HepG2 (cell line): ENCODE data around the gene PRADC1. TPM values are rescaled to one million over a fixed set of nuclear protein-coding genes. Genes with fewer than 3 reads are reported as not detected.

Experiments
- FUBP1 ChIP-seq: sonication (generic); formaldehyde crosslinking; IDR thresholded peaks from 2 replicates; pipeline ENCODE4 v1.5.1; 2020; ENCODE audit warnings: missing genetic modification reagents, mild to moderate bottlenecking, borderline replicate concordance
- KLF13 ChIP-seq: sonication (generic); formaldehyde crosslinking; IDR thresholded peaks from 2 replicates; pipeline ENCODE4 v1.4.0; 2020; ENCODE audit warnings: mild to moderate bottlenecking, missing genetic modification reagents
- MXD4 ChIP-seq: IDR thresholded peaks from 2 replicates; pipeline ENCODE4 v1.6.1; 2016; ENCODE audit warnings: mild to moderate bottlenecking, missing biosample characterization, missing genetic modification reagents
- NFIB ChIP-seq: sonication (generic); formaldehyde crosslinking; IDR thresholded peaks from 2 replicates; pipeline ENCODE4 v1.9.0; 2021; ENCODE audit warnings: missing genetic modification reagents, mild to moderate bottlenecking, borderline replicate concordance
- POGZ ChIP-seq: sonication (generic); formaldehyde crosslinking; IDR thresholded peaks from 2 replicates; pipeline ENCODE4 v1.4.0; 2020; ENCODE audit warnings: mild to moderate bottlenecking, missing genetic modification reagents
- PRPF4 ChIP-seq: fragments of 200-400 bp; formaldehyde crosslinking; IDR thresholded peaks from 2 replicates; pipeline ENCODE4 v1.6.1; 2016; ENCODE audit warnings: low read length, low read depth; ENCODE audit not compliant: poor library complexity, severe bottlenecking
- REPIN1 ChIP-seq: sonication (generic); formaldehyde crosslinking; IDR thresholded peaks from 2 replicates; pipeline ENCODE4 v1.8.0; 2022; ENCODE audit warnings: missing genetic modification reagents, low read depth, mild to moderate bottlenecking, borderline replicate concordance
- SAP130 ChIP-seq: IDR thresholded peaks from 2 replicates; pipeline ENCODE4 v1.6.1; 2016; ENCODE audit warnings: low read depth
- SOX6 ChIP-seq, 2 experiments: fragments of 450-650 bp in 1 of 2; sonication (generic) in 1 of 2; formaldehyde crosslinking in 1 of 2; IDR thresholded peaks; 2 replicates each; pipeline versions ENCODE4 v1.4.0 to v1.6.1; 2017 to 2020; ENCODE audit warnings: antibody characterized with exemption in 1 of 2, mild to moderate bottlenecking in 1 of 2, missing genetic modification reagents in 1 of 2
- ZBTB44 ChIP-seq: sonication (generic); formaldehyde crosslinking; IDR thresholded peaks from 2 replicates; pipeline ENCODE4 v1.4.0; 2020; ENCODE audit warnings: missing genetic modification reagents
- ZFP1 ChIP-seq: IDR thresholded peaks from 2 replicates; pipeline ENCODE4 v1.6.1; 2016
- ZGPAT ChIP-seq: IDR thresholded peaks from 2 replicates; pipeline ENCODE4 v1.6.1; 2016; ENCODE audit warnings: mild to moderate bottlenecking
- ZNF101 ChIP-seq: sonication (generic); formaldehyde crosslinking; IDR thresholded peaks from 2 replicates; pipeline ENCODE4 v1.4.0; 2020; ENCODE audit warnings: mild to moderate bottlenecking, low read depth, missing genetic modification reagents, borderline replicate concordance
- ZNF260 ChIP-seq: sonication (generic); formaldehyde crosslinking; IDR thresholded peaks from 2 replicates; pipeline ENCODE4 v1.4.0; 2020; ENCODE audit warnings: missing genetic modification reagents, low read depth, mild to moderate bottlenecking, borderline replicate concordance
- ZNF329 ChIP-seq: sonication (generic); formaldehyde crosslinking; IDR thresholded peaks from 2 replicates; pipeline ENCODE4 v1.9.0; 2021; ENCODE audit warnings: low read depth, mild to moderate bottlenecking, missing genetic modification reagents
- ZNF343 ChIP-seq: sonication (generic); formaldehyde crosslinking; IDR thresholded peaks from 2 replicates; pipeline ENCODE4 v1.4.0; 2020; ENCODE audit warnings: mild to moderate bottlenecking, missing genetic modification reagents
- ZNF616 ChIP-seq: sonication (generic); formaldehyde crosslinking; IDR thresholded peaks from 2 replicates; pipeline ENCODE4 v1.5.0; 2020; ENCODE audit warnings: low read depth, mild to moderate bottlenecking, missing genetic modification reagents
- ZNF724P ChIP-seq: sonication (generic); formaldehyde crosslinking; IDR thresholded peaks from 2 replicates; pipeline ENCODE4 v1.8.0; 2022; ENCODE audit warnings: missing genetic modification reagents, borderline replicate concordance
- polyA plus RNA-seq, 8 experiments: library from polyadenylated mRNA; depleted of rRNA in 3 of 8; stranded (reverse) in 7 of 8; unstranded in 1 of 8; fragments of >200 nt; fragmentation: Illumina TruSeq in 4 of 8; extraction: Trizol in 4 of 8; gene quantifications; 2 replicates each; pipeline versions ENCODE4 v1.2.1 to v1.2.3, GENCODE V29; 2011 to 2016; ENCODE audit warnings: low read depth in 4 of 8, missing spikeins in 1 of 8, mixed read lengths in 1 of 8; ENCODE audit not compliant: insufficient read depth in 1 of 8
- total RNA-seq, 5 experiments: library from RNA; depleted of rRNA; stranded (reverse); fragments of >200 nt; fragmentation: Illumina TruSeq; extraction: Trizol; gene quantifications; 2 replicates each; pipeline ENCODE4 v1.2.3, GENCODE V29; 2016; ENCODE audit warnings: low read depth in 1 of 5
- TF ChIP-seq, protein P1 (sequence below): sonication (generic); formaldehyde crosslinking; IDR thresholded peaks from 2 replicates; pipeline ENCODE4 v1.9.0; 2021; ENCODE audit warnings: missing genetic modification reagents, borderline replicate concordance

The PRADC1 gene
- total and polyA plus RNA-seq, 2 of the 13 experiments (the other 11 are each of a cell fraction or from before 2014, with no cell fraction given), result 12.1 to 37.2 TPM

DNA sequence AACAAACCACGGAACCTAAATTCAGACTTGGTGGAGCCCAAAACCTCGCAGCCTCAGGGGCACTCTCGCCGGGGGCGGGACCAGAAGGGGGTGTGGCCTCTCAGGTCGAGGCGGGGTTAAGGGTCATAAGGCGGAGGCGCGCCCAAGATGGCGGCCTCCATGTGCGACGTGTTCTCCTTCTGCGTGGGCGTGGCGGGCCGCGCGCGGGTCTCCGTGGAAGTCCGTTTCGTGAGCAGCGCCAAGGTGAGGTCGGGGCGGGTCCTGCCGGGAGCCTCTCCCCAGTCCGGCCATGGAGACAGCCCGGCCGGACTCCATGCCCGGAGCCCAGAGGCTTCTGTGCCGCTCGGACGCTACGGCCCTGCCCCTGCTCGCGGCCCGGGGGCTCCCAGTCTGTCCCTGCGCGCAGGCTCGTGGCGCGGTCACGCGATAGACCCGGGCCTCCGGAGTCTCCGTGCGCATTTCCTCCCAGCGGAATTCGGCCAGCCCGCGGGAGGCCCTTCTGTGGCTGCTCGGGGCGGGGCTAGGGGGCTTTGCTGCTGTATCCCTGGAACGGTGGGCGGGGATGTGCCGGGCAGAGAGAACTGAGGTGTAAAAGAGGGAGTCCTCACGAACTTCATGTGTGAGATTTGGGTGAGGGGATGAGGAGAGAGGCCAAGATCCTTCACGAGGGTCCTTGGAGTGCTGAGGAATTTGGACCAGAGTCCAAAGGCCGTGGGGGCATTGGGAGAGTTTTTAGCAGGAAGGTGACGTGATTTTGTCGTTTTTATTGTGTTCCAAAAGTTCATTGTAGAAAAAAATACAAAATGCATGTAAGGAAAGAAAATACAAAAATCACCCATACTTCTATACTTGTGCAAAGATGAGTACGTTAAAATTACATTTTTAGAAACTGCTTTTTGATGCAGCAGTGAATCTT is 18.7 kb downstream of the PRADC1 start, which contains the start of gene SMYD5 (continued):
- TF ChIP-seq ZNF329 (CRISPR knock-in tag) (no peak), NFIB (CRISPR knock-in tag) (no peak), ZFP1 (CRISPR knock-in tag) (peak; percentile 20; the same call in 1 of the 2 replicates), SOX6 (IDR thresholded peaks at IDR 0.05) (no peak), SOX6 (CRISPR knock-in tag; IDR thresholded peaks at IDR 0.05) (peak; percentile 40; the same call in 1 of the 2 replicates), SAP130 (CRISPR knock-in tag) (peak; percentile 98), PRPF4 (no peak), ZNF260 (CRISPR knock-in tag) (no peak), ZBTB44 (CRISPR knock-in tag) (no peak; the same call in none of the 2 replicates), MXD4 (CRISPR knock-in tag) (peak; percentile 100), POGZ (CRISPR knock-in tag) (peak; percentile 38; the same call in 1 of the 2 replicates), ZNF101 (peak; percentile 37; the same call in 1 of the 2 replicates), FUBP1 (CRISPR knock-in tag) (no peak), ZNF724P (peak; percentile 62; the same call in 1 of the 2 replicates), KLF13 (CRISPR knock-in tag) (peak; percentile 91; the same call in 1 of the 2 replicates), ZGPAT (CRISPR knock-in tag) (peak; percentile 57), ZNF616 (CRISPR knock-in tag) (no peak), REPIN1 (CRISPR knock-in tag) (no peak), ZNF343 (CRISPR knock-in tag) (peak; percentile 81; the same call in 1 of the 2 replicates)
- TF ChIP-seq, protein P1, sequence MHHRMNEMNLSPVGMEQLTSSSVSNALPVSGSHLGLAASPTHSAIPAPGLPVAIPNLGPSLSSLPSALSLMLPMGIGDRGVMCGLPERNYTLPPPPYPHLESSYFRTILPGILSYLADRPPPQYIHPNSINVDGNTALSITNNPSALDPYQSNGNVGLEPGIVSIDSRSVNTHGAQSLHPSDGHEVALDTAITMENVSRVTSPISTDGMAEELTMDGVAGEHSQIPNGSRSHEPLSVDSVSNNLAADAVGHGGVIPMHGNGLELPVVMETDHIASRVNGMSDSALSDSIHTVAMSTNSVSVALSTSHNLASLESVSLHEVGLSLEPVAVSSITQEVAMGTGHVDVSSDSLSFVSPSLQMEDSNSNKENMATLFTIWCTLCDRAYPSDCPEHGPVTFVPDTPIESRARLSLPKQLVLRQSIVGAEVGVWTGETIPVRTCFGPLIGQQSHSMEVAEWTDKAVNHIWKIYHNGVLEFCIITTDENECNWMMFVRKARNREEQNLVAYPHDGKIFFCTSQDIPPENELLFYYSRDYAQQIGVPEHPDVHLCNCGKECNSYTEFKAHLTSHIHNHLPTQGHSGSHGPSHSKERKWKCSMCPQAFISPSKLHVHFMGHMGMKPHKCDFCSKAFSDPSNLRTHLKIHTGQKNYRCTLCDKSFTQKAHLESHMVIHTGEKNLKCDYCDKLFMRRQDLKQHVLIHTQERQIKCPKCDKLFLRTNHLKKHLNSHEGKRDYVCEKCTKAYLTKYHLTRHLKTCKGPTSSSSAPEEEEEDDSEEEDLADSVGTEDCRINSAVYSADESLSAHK (CRISPR knock-in tag), result no peak
